ENCODE data around the gene KREMEN1. TPM values are rescaled to one million over a fixed set of nuclear protein-coding genes. Genes with fewer than 3 reads are reported as not detected.

The KREMEN1 gene
- total and polyA plus RNA-seq, 2 of the 4 experiments (the other 2 are of a cell fraction): 2.9 to 4.6 TPM

- Histone ChIP-seq H4K91ac (ENCODE audit: insufficient read depth, low read depth, low read length) (no peak overlapping the region), H4K8ac (ENCODE audit: low read depth in 2 of 2, low read length in 2 of 2) (no peak overlapping the region), H2BK15ac (ENCODE audit: low read depth, low read length) (no peak overlapping the region), H3K36me3 (ENCODE audit: control insufficient read depth, insufficient read depth, low read length) (no peaks in the 10 kb centered on the region), H3K18ac (ENCODE audit: low read depth, low read length) (no peak overlapping the region), H3K9me3 (ENCODE audit: control insufficient read depth, insufficient read depth, low read length) (no peaks in the 10 kb centered on the region), H3K4ac (ENCODE audit: low read depth, low read length) (no peak overlapping the region), H3K9me1 (ENCODE audit: insufficient read depth, low read length) (peaks cover 2% of the 10 kb centered on the region; the same call in 1 of the 2 replicates), H2AK9ac (replicated peaks; ENCODE audit: low read depth, low read length, poor library complexity) (peak overlapping the region; percentile 29), H2AK5ac (ENCODE audit: low read depth, low read length) (no peak overlapping the region), H3K4me2 (ENCODE audit: low read depth, low read length) (peak overlapping the region; percentile 96), H2BK120ac (ENCODE audit: low read depth, low read length) (no peak overlapping the region), H3K23ac (ENCODE audit: low read depth, low read length) (no peak overlapping the region), H3K79me1 (ENCODE audit: low read depth in 1 of 2, low read length in 2 of 2) (no peaks in the 10 kb centered on the region), H2BK5ac (ENCODE audit: low read depth, low read length, poor library complexity, severe bottlenecking) (no peak overlapping the region), H3K27ac (ENCODE audit: insufficient read depth, low read length) (no peak overlapping the region), H4K5ac (ENCODE audit: low read depth, low read length) (no peak overlapping the region), H2AFZ (replicated peaks; ENCODE audit: low read length, poor library complexity) (peak overlapping the region; percentile 89), H3K4me1 (ENCODE audit: control insufficient read depth, insufficient read depth, low read length) (no peaks in the 10 kb centered on the region), H3K27me3 (ENCODE audit: control insufficient read depth, insufficient read depth, low read length) (peaks cover 28% of the 10 kb centered on the region), H3K9ac (ENCODE audit: low read depth, low read length) (no peak overlapping the region), H2BK20ac (ENCODE audit: low read depth, low read length) (no peak overlapping the region), H3K56ac (ENCODE audit: extremely low read depth, insufficient read depth, low read length) (no peak overlapping the region), H3K4me3 (ENCODE audit: insufficient read depth, low read depth, low read length) (peak overlapping the region; percentile 55), H3K14ac (replicated peaks; ENCODE audit: low read depth, low read length) (no peak overlapping the region), H4K20me1 (ENCODE audit: insufficient read depth, low read length) (no peaks in the 10 kb centered on the region)
- CTCF ChIA-PET: no interaction called here
- intact Hi-C loops (cut with micrococcal nuclease) (loop anchor here (5.0 kb wide), 1 partner anchor 80 kb away; no protein-coding TSS in a partner anchor), dilution Hi-C loops (cut with HindIII; ENCODE audit: low sequenced_read_pairs, unreplicated experiment) (no loop called here), in situ Hi-C loops (cut with MboI; ENCODE audit: low sequenced_read_pairs) (no loop called here)
- no CpG with 5 or more reads among the region's 41 CpGs for WGBS, 2 experiments (ENCODE audit: extremely low coverage in 2 of 2, insufficient read length in 1 of 2)
- ATAC-seq (ENCODE audit: low read depth): peak; percentile 99
- BruUV-seq (replicated peaks): no TSS peak
- peak; percentile 41; the same call in 1 of the 2 replicates for TF ChIP-seq MAZ (IDR thresholded peaks at IDR 0.05; ENCODE audit: borderline replicate concordance, low read depth, low read length)
- TF ChIP-seq, protein P1, sequence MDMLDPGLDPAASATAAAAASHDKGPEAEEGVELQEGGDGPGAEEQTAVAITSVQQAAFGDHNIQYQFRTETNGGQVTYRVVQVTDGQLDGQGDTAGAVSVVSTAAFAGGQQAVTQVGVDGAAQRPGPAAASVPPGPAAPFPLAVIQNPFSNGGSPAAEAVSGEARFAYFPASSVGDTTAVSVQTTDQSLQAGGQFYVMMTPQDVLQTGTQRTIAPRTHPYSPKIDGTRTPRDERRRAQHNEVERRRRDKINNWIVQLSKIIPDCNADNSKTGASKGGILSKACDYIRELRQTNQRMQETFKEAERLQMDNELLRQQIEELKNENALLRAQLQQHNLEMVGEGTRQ (IDR thresholded peaks at IDR 0.05; ENCODE audit: low read depth, low read length): no peak
- peak; percentile 42 for DNase-seq
- POLR2A ChIA-PET (ENCODE audit: unreplicated experiment): no interaction called here
Observed at GRCh38 chr22:29072193-29072978, 449 bp upstream of the KREMEN1 start.
